C4-2B (cell line): ENCODE results near the gene DNAJB12.

Source experiments
- CTCF ChIP-seq: fragments of 450-650 bp; conservative IDR thresholded peaks from 2 replicates; pipeline ENCODE4 v1.5.1; 2017; ENCODE audit warnings: mild to moderate bottlenecking
- ZFX ChIP-seq: fragments of 450-650 bp; IDR thresholded peaks from 2 replicates; pipeline ENCODE4 v1.6.1; 2017

DNA sequence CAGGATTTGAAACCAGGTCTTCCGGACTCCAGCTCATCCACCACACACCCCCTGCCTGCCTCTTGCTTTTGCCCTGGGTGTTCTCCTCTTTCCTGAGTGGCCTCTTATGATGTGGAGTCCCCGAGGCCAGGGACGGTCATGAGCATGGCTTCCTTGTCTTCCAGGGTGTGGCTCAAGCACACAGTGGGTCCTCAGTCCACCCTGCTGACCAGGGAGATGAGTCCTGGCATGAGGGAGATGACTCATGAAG lies 32.8 kb downstream of the DNAJB12 start:
- TF ChIP-seq CTCF (no peak), ZFX (no peak)
